Endothelial cell of umbilical vein (primary cell): ENCODE measurements around the gene SEC11A. TPM values are rescaled to one million over a fixed set of nuclear protein-coding genes. Genes with fewer than 3 reads are reported as not detected.

Experiments used
- BruUV-seq: library from RNA; stranded (reverse); fragments of 400-500 nt; replicated peaks from 2 replicates; lab custom pipeline; 2021; lab: Mats Ljungman, UMichigan
- CTCF ChIA-PET: fragments of 300-600, 350-600 bp; sonication (Branson Sonifier 250); formaldehyde crosslinking; loops from one replicate; lab custom pipeline; 2021; ENCODE audit warnings: antibody characterized with exemption, inconsistent platforms; lab: Charles Lee
- POLR2A ChIA-PET: fragments of 300-600, 350-600 bp; sonication (Branson Sonifier 250); formaldehyde crosslinking; loops from one replicate; lab custom pipeline; 2021; ENCODE audit warnings: antibody characterized with exemption, inconsistent platforms; lab: Charles Lee
- DNase-seq: peaks from one replicate; pipeline ENCODE4 v3.0.0-alpha.2; 2011; ENCODE audit warnings: low read depth, low spot score
- FAIRE-seq: peaks from 2 replicates; lab custom pipeline; 2011; peaks lifted over from hg19 to GRCh38; lab: Jason Lieb, UNC
- H2AFZ ChIP-seq: 2 replicates; pipeline ENCODE4 v1.6.0; 2012; ENCODE audit warnings: low read depth, low read length, control low read depth, inconsistent platforms
- H3K27ac ChIP-seq: 2 replicates; pipeline ENCODE4 v1.5.1; 2011; ENCODE audit warnings: low read depth, mild to moderate bottlenecking, control low read depth, low read length, moderate library complexity; ENCODE audit not compliant: insufficient read depth
- H3K27me3 ChIP-seq, 2 experiments: 2 replicates each; pipeline versions ENCODE4 v1.6.0 to v1.6.1; 2011; ENCODE audit warnings: low read length in 2 of 2, mixed read lengths in 1 of 2; ENCODE audit not compliant: control insufficient read depth in 2 of 2, insufficient read depth in 2 of 2
- H3K36me3 ChIP-seq, 2 experiments: 2 replicates in 1 of 2; 3 replicates in 1 of 2; pipeline ENCODE4 v1.5.1; 2011; ENCODE audit warnings: low read length in 2 of 2, mild to moderate bottlenecking in 1 of 2, moderate library complexity in 1 of 2; ENCODE audit not compliant: control insufficient read depth in 2 of 2, insufficient read depth in 2 of 2; ENCODE audit errors: extremely low read depth in 1 of 2
- H3K4me1 ChIP-seq: 3 replicates; pipeline ENCODE4 v1.5.1; 2011; ENCODE audit warnings: mild to moderate bottlenecking, low read length; ENCODE audit not compliant: control insufficient read depth, insufficient read depth; ENCODE audit errors: extremely low read depth
- H3K4me2 ChIP-seq: 2 replicates; pipeline ENCODE4 v1.6.1; 2011; ENCODE audit warnings: low read length, control low read depth, mixed read lengths; ENCODE audit not compliant: insufficient read depth
- H3K4me3 ChIP-seq, 3 experiments: fragments of 200-600 bp in 1 of 3; sonication (generic), shearing (Covaris generic) in 1 of 3; replicated peaks in 1 of 3; 2 replicates each; pipeline ENCODE4 v1.5.1; 2011 to 2016; ENCODE audit warnings: control low read depth in 3 of 3, low read length in 3 of 3, mild to moderate bottlenecking in 2 of 3, inconsistent platforms in 1 of 3, low read depth in 1 of 3, moderate library complexity in 1 of 3; ENCODE audit not compliant: insufficient read depth in 1 of 3
- H3K79me2 ChIP-seq: 2 replicates; pipeline ENCODE4 v1.6.0; 2012; ENCODE audit warnings: low read length, inconsistent platforms; ENCODE audit not compliant: control insufficient read depth, insufficient read depth
- H3K9ac ChIP-seq: replicated peaks from 2 replicates; pipeline ENCODE3; 2011; ENCODE audit warnings: low read length, control low read depth; ENCODE audit not compliant: insufficient read depth; ENCODE audit errors: extremely low read depth
- H3K9me1 ChIP-seq: replicated peaks from 3 replicates; pipeline ENCODE4 v1.6.0; 2011; ENCODE audit warnings: mild to moderate bottlenecking, low read length; ENCODE audit not compliant: control insufficient read depth, insufficient read depth; ENCODE audit errors: extremely low read depth
- H3K9me3 ChIP-seq: replicated peaks from 2 replicates; pipeline ENCODE4 v1.5.1; 2012; ENCODE audit warnings: low read length, inconsistent platforms; ENCODE audit not compliant: control insufficient read depth, insufficient read depth
- H4K20me1 ChIP-seq: replicated peaks from 2 replicates; pipeline ENCODE3; 2011; ENCODE audit warnings: mild to moderate bottlenecking, low read length; ENCODE audit not compliant: control insufficient read depth, insufficient read depth; ENCODE audit errors: extremely low read depth
- EZH2 ChIP-seq: IDR thresholded peaks from 2 replicates; pipeline ENCODE4 v1.6.1; 2012; ENCODE audit warnings: borderline replicate concordance, low read depth, mild to moderate bottlenecking, moderate library complexity, low read length, inconsistent platforms; ENCODE audit not compliant: severe bottlenecking
- FOS ChIP-seq: IDR thresholded peaks from 2 replicates; pipeline ENCODE4 v1.6.1; 2011; ENCODE audit warnings: mild to moderate bottlenecking, low read length, moderate library complexity, borderline replicate concordance; ENCODE audit not compliant: insufficient read depth
- GATA2 ChIP-seq: IDR thresholded peaks from 2 replicates; pipeline ENCODE4 v1.7.0; 2011; ENCODE audit warnings: low read depth, mild to moderate bottlenecking, moderate library complexity, mixed read lengths, low read length; ENCODE audit not compliant: insufficient read length, insufficient read depth
- JUN ChIP-seq: IDR thresholded peaks from 2 replicates; pipeline ENCODE4 v1.6.1; 2011; ENCODE audit warnings: borderline replicate concordance, low read depth; ENCODE audit not compliant: insufficient read length, insufficient read depth
- MYC ChIP-seq: IDR thresholded peaks from one replicate; pipeline ENCODE4 v1.6.1; 2011; ENCODE audit warnings: mild to moderate bottlenecking, low read depth, low read length
- POLR2A ChIP-seq: IDR thresholded peaks from 2 replicates; pipeline ENCODE4 v1.6.1; 2012; ENCODE audit warnings: low read depth, mild to moderate bottlenecking, control low read depth, low read length
- POLR2AphosphoS5 ChIP-seq: IDR thresholded peaks from 2 replicates; pipeline ENCODE4 v1.6.1; 2012; ENCODE audit warnings: low read depth, mild to moderate bottlenecking, control low read depth, low read length, moderate library complexity; ENCODE audit not compliant: insufficient read depth
- dilution Hi-C: fragments of 300-500 bp; cut with MboI; formaldehyde crosslinking; loops from one replicate; pipeline ENCODE4 v1.15.0; 2019; ENCODE audit warnings: low sequenced_read_pairs; ENCODE audit not compliant: extremely low pct_ligation_motif_present
- intact Hi-C: fragments of 100-400 bp; cut with micrococcal nuclease; formaldehyde crosslinking; loops from one replicate; pipeline ENCODE4 v1.10.0; 2022
- polyA plus RNA-seq, 4 experiments: library from polyadenylated mRNA; depleted of rRNA in 3 of 4; stranded (reverse) in 3 of 4; unstranded in 1 of 4; fragments of >200 nt; gene quantifications; 2 replicates each; pipeline versions ENCODE4 v1.2.1 to v1.2.3, GENCODE V29; 2011 to 2012; ENCODE audit warnings: missing spikeins in 1 of 4
- total RNA-seq: library from RNA; stranded (reverse); gene quantifications from 2 replicates; pipeline ENCODE4 v1.2.3, GENCODE V29; 2021
- TF ChIP-seq, protein P1 (sequence below): IDR thresholded peaks from 2 replicates; pipeline ENCODE4 v1.6.1; 2011; ENCODE audit not compliant: insufficient read depth, insufficient read length
- TF ChIP-seq, protein P2 (sequence below), 2 donors: IDR thresholded peaks; 1 replicate in 1 of 2; 2 replicates in 1 of 2; pipeline ENCODE4 v1.5.1; 2011; ENCODE audit warnings: low read length in 2 of 2, mild to moderate bottlenecking in 2 of 2, moderate library complexity in 2 of 2, control low read depth in 1 of 2, inconsistent platforms in 1 of 2, low read depth in 1 of 2; ENCODE audit not compliant: insufficient read depth in 1 of 2; ENCODE audit errors: extremely low read depth in 1 of 2

Gene SEC11A
- total and polyA plus RNA-seq, 2 donors (not counting 3 experiments of a cell fraction or from before 2014, with no cell fraction given) = 189 to 204 TPM

DNA sequence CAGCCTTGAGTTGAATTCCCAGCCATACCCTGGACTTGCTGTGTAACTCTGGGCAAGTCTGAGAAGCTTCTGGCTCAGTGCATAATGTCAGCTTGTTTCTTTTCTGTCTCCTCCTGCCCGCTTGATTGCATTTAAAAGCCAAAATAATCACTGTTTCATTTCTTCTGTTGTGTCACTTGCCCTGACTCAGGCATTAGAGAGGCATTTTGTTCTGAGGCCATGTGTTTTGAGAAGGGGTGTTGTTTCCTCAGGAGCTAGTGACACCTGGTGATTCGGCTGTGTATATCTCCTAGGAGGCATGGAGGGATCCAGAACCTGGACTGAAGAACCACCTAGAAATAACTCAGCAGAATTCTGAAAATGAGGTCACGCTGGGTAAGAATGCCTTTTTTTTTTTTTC is 77.8 kb downstream of the SEC11A start:
- POLR2A ChIA-PET = no interaction called here
- FAIRE-seq = no peak

More for the DNA sequence above, 77.8 kb downstream of the SEC11A start:
- no TSS peak for BruUV-seq
- Histone ChIP-seq H4K20me1 (no peaks in the 10 kb centered on the region), H3K36me3 (peaks cover 3 to 16% of the 10 kb centered on the region in 2 experiments), H3K4me1 (peaks cover 7% of the 10 kb centered on the region), H3K79me2 (peaks cover 3% of the 10 kb centered on the region), H3K9ac (no peak overlapping the region), H3K9me1 (no peaks in the 10 kb centered on the region), H3K27ac (no peak overlapping the region), H3K27me3 (no peaks in the 10 kb centered on the region), H3K4me2 (no peak overlapping the region), H3K9me3 (no peaks in the 10 kb centered on the region), H2AFZ (no peak overlapping the region), H3K4me3 (no peak overlapping the region)
- intact Hi-C loops = loop anchor here (1.0 kb wide), 1 partner anchor 50 kb away; no protein-coding TSS in a partner anchor
- no peak for TF ChIP-seq POLR2A
- TF ChIP-seq GATA2 = no peak
- no peak for TF ChIP-seq MYC
- TF ChIP-seq, protein P1, sequence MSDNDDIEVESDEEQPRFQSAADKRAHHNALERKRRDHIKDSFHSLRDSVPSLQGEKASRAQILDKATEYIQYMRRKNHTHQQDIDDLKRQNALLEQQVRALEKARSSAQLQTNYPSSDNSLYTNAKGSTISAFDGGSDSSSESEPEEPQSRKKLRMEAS = no peak
- TF ChIP-seq EZH2 = no peak
- TF ChIP-seq POLR2AphosphoS5 = no peak
- no peak for TF ChIP-seq JUN
- TF ChIP-seq FOS = no peak
- TF ChIP-seq, protein P2, sequence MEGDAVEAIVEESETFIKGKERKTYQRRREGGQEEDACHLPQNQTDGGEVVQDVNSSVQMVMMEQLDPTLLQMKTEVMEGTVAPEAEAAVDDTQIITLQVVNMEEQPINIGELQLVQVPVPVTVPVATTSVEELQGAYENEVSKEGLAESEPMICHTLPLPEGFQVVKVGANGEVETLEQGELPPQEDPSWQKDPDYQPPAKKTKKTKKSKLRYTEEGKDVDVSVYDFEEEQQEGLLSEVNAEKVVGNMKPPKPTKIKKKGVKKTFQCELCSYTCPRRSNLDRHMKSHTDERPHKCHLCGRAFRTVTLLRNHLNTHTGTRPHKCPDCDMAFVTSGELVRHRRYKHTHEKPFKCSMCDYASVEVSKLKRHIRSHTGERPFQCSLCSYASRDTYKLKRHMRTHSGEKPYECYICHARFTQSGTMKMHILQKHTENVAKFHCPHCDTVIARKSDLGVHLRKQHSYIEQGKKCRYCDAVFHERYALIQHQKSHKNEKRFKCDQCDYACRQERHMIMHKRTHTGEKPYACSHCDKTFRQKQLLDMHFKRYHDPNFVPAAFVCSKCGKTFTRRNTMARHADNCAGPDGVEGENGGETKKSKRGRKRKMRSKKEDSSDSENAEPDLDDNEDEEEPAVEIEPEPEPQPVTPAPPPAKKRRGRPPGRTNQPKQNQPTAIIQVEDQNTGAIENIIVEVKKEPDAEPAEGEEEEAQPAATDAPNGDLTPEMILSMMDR (IDR thresholded peaks at IDR 0.05; ENCODE audit: extremely low read depth in 1 of 2, insufficient read depth in 1 of 2, low read depth in 1 of 2, low read length in 2 of 2) = no peak
- dilution Hi-C loops = no loop called here
- CTCF ChIA-PET = interaction anchor here (1.2 to 2.8 kb wide), 3 partner anchors 37 to 290 kb away, joined by 3 to 12 read pairs (median 4); partner anchors contain the start of gene ZSCAN2
- no peak for DNase-seq
